Esophagus squamous epithelium (tissue), 4 donors: Measurements from ENCODE around the gene SEC31B.

Experiments
- CTCF ChIP-seq, 6 experiments: fragments of 450-650 bp in 4 of 6; fragments of 200-600 bp in 2 of 6; sonication (generic) in 2 of 6; IDR thresholded peaks; one replicate each; pipeline ENCODE4 v1.5.1; 2016 to 2019; ENCODE audit warnings: antibody characterized with exemption in 6 of 6, mild to moderate bottlenecking in 4 of 6, moderate library complexity in 4 of 6
- POLR2A ChIP-seq, 4 donors: fragments of 450-650 bp; IDR thresholded peaks; one replicate each; pipeline ENCODE4 v1.6.1; 2017; ENCODE audit warnings: antibody characterized with exemption in 4 of 4, mild to moderate bottlenecking in 4 of 4, moderate library complexity in 3 of 4

- no peak for TF ChIP-seq CTCF (IDR thresholded peaks at IDR 0.05)
- TF ChIP-seq POLR2A (IDR thresholded peaks at IDR 0.05), result no peak
These were observed 47.6 kb upstream of the SEC31B start for GRCh38 chr10:100567249-100567648.
